Stimulated activated CD4-positive, alpha-beta T cell treated with anti-CD3 and anti-CD28 coated beads, Interleukin-12 subunit alpha, Interleukin-12 subunit beta, amount 100 ng/mL, for 48 hours (primary cell): Measurements from ENCODE around the gene TMPRSS9.
A peak's percentile ranks its signal among the peaks of the same experiment; 100 is the strongest.

ENCODE experiments used
- DNase-seq, 3 donors: peaks; one replicate each; pipeline ENCODE4 v3.0.0-alpha.2; 2020; ENCODE audit warnings: low read depth in 2 of 3, low spot score in 1 of 3

Gene TMPRSS9

GRCh38 chr19:2361246-2362045, 1.4 kb downstream of the TMPRSS9 start:
- DNase-seq: no peak

DNA sequence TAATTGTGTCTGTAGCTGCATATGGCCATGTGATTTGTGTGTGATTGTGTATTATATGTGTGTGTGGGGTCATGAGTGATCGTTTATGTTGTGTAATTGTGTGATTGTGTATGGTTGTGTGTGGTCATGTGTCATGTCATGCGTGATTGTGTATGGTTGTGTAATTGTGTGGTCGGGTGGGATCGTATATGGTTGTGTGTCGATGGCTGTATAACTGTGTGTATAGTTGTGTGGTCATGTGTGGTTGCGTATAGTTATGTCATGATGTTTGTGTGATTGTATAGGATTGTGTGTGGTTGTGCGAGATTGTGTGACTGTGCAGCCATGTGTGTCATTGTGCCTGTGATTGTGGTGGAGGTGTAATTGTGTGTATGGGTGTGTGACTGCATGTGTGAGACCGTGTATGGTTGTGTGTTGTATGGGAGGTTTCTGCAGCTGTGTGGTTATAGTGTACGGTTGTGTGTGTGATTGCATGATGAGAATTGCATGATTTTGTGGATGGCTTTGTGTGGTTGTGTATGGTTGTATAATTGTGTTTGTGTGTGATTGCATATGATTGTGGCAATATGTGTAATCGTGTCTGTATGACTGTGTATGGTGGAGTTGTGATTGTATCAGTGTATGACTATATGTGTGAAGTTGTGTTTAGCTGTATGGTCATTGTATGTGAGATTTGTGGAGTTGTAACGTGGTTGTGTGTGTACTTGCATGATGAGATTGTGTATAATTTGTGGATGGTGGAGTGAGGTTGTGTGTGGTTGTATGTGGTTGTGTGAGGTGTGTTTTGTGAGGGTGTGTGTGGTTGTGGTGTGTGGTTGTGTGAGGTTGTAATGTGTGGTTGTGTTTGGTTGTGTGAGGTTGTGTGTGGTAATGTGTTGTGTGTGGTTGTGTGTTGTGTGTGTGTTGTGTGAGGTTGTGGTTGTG, 2.2 kb downstream of the TMPRSS9 start:
- no peak for DNase-seq

- DNase-seq: no peak
Observed at GRCh38 chr19:2362970-2363300, 2.9 kb downstream of the TMPRSS9 start.

DNA sequence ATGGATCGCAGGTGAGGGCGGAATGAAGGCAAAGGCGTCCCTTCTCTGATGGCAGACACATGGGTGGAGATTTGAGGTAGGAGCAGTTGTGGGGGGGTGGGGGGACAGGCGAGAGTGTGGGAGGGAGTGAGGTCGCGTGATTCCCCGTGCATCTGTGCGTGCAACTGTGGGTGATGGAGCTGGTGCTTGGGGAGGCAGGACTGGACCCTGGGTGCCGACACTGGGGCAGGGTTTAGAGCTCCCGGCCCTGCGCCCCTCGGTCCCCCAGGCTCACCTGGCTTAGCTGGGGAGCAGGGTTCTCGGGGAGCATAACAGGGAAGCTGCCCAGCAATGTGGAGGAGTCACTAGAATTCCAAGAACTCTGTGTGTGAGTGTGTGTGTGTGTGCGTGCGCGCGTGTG, 3.4 kb downstream of the TMPRSS9 start:
- DNase-seq: no peak

- DNase-seq: no peak
Observed at GRCh38 chr19:2365201-2365970, 5.3 kb downstream of the TMPRSS9 start.

DNA sequence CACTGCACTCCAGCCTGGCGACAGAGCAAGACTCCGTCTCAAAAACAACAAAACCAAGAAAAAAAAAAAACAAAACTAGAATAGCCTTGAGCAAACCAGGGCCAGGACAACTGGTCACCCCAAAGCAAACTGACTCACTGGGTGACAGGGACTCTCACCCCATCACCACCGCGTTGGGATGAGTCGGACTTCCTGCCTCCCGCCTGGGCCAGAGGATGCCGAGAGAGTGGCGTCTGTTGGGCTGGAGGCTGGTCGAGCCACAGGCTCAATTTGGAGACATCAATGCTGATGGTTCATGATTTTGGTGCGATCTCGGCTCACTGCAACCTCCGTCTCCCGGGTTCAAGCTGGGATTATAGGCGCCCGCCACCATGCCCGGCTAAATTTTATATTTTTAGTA, 11.6 kb downstream of the TMPRSS9 start:
- no peak for DNase-seq

GRCh38 chr19:2372076-2372612, 12.1 kb downstream of the TMPRSS9 start:
- DNase-seq: no peak

DNA sequence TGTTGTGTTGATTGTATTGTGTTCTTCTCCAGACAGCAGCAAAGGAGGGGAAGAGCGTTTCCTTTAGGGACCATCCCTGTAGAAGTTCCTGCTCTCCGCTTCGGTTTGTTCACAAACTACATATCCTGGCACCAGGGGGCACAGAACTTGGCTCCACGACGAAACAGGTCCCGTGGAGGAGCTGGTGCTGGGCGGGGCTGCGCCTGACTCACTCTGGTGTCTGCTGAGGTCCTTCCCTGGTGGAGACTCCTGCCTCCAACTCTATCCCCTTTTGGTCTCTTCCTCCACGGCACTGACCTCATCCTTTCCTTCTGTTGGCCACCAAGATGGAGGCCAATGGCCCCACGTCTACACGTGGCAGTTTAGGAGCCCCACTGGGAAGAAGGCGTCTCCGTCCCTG, 14.7 kb downstream of the TMPRSS9 start:
- no peak for DNase-seq

DNA sequence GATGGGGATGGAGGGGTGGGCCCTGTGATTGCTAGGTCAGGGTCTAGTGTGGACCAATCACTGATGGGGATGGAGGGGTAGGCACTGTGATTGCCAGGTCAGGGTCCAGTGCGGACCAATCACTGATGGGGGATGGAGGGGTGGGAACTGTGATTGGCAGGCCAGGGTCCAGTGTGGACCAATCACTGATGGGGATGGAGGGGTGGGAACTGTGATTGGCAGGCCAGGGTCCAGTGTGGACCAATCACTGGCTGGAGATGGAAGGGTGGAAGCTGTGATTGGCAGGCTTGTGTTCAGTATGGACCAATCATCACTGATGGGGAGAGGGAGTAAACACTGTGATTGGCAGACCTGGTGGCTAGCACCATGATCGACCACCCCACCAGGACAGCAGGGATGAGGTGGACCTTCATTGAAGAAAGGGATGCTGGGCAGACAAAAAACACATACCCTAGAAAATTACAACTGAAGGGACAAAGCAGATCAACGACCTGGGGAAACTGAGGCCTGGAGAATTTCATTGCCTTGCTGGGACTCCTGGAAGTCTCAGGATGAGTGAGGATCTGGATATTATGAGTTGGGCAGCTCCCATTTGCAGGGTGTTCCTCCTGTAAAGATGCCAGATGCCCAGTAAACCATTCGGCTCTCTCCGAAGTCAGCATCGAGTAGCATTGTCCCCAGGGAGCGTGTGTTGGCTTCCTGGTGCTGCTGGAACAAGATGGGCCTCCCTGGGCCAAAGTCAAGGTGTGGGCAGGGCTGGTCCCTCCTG, 15.5 kb downstream of the TMPRSS9 start:
- DNase-seq: no peak

- no peak for DNase-seq
Observed at GRCh38 chr19:2376784-2377519, 16.9 kb downstream of the TMPRSS9 start.

DNA sequence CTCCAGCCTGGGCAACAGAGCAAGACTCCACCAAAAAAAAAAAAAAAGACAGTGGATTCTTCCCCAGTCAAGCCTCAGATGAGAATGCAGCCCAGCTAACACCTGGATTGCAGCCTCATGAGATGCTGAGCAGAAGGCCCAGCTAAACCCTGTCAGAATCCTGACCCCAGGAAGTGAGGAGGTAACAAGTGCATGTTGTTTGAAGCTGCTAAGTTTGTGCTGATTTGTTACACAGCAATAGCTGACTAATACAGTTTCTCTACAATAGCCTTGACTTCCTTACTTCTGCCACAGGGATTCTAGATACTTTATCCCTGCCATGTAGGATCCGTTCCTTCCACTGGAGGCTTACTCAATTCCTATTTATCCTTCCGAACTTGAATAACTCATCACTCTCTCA, 20.5 kb downstream of the TMPRSS9 start:
- DNase-seq: no peak

GRCh38 chr19:2381148-2381820, 21.2 kb downstream of the TMPRSS9 start:
- DNase-seq: no peak

DNA sequence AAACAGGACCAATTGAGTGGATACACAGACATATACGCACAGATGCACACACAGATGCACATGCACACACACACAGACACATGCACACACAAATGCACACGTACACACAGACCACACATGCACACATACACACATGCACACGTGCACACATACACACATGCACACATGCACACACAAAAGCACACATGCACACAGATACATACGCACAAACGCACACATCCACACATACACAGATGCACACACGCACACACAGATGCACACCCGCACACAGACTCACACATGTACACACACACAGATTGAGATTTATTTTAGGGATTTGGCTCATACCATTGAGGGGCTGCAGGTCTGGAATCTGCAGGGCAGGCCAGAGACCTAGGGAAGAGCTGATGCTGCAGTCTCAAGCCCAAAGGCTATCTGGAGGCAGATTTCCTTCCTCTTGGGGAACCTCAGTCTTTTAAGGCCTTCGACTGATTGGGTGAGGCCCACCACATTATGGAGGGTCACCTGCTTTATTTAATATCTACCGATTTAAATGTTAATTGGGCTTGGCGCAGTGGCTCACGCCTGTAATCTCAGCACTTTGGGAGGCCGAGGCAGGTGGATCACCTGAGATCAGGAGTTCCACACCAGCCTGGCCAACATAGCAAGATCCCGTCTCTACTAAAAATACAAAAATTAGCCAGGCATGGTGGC, 22.6 kb downstream of the TMPRSS9 start:
- no peak for DNase-seq

DNA sequence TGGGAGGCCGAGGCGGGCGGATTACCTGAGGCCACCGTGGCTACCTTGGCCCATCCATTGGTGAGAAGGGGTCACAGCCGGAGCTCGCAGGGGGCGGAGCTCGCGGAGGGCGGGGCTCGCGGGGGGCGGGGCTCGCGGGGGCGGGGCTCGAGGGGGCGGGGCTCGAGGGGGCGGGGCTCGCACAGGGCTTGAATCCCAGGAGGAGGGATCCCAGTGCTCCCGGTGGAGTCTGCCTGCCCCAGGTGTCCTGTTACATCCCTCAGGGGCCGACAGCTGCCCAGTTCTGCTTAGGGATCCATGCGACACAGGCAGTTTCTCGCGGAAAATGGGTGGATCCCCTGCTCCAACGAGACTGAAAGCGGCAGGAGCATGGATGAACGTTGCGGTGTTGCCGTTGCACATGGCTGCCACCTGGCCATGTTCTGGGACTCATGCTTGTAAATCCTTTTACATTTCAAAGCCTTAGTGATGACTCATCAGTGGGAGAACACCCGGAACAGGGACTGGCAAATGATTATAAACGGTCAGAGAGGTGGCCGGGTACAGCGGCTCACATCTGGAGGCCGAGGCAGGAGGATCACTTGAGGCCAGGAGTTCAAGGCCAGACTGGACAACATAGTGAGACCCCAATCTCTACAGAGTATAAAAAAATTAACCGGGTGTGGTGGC, 25.1 kb downstream of the TMPRSS9 start:
- no peak for DNase-seq

- DNase-seq: no peak
Observed at GRCh38 chr19:2387367-2388288, 27.6 kb downstream of the TMPRSS9 start.

DNA sequence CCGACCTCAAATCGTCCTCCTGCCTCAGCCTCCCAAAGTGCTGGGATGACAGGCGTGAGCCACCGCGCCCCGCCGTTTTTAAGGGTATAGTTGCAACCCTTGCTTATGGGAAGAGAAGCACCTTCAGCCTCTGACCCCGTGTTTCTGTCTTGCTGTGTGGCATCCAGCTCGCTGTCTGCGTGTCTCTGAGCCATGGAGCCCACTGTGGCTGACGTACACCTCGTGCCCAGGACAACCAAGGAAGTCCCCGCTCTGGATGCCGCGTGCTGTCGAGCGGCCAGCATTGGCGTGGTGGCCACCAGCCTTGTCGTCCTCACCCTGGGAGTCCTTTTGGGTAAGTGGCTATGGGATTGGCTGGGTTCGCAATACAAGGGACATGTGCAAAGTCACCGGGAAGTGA, 29.5 kb downstream of the TMPRSS9 start:
- no peak for DNase-seq

DNA sequence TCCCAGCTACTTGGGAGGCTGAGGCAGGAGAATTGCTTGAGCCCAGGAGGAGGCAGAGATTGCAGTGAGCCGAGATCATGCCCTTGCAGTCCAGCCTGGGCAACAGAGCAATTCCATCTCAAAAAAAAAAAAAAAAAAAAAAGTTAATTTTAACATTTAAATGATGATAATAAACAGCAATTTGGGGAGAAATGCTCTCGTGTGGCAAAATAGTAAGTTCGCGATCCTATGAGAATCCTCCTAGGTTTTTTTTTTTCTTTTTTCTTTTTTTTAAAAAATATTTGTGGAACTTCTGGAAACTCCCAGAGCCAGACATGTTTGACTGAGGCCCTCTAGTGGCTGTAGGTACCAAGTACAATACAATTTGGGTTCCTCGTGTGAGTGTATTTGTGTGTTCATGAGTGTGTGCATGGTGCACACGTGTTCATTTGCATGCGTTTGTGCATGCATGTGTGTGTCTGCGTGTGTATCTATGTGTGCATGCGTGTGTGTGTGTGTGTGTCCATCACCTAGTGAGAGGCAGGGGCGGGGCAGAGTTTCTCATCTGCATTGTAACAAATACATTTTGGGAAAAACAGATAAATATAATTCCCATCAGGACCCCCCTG, 31.2 kb downstream of the TMPRSS9 start:
- peak in 1 of 3 donors; percentile 43 for DNase-seq
